Measurements from ENCODE around the gene BCL6.

DNA sequence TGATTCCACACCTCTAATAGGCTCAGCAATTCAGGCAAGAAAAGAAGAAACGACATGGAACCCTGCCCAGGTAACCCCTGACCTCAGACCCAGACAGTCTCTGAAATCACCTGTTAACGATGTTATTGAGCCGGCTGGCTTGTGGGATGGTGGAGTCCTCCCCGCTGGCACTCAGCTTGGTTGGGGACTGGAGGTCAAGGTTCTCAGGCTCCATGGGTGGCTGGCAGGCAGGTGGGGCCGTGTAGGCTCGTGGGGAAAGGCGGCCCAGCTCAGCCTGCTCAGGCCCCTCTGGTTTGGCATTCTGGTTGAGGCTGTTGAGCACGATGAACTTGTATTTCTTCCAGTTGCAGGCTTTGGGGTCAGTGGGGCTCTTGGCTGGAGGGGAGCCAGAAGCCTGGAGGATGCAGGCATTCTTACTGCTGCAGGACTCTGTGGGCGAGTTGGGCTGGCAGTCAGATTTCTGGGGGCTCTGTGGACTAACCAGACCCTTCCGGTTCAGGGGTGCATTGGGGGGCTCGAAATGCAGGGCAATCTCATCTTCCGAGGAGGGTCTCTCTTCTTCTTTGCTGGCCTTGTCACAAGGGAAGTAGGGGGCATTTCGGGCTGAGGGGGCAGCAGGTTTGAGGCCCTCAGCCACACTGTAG lies 16.2 kb downstream of the BCL6 start:
- no peak for TF ChIP-seq CTCF (conservative IDR thresholded peaks at IDR 0.05; ENCODE audit: low read length)
- no peak for TF ChIP-seq EZH2phosphoT487 (IDR thresholded peaks at IDR 0.05; ENCODE audit: borderline replicate concordance)
